Stimulated activated CD8-positive, alpha-beta memory T cell treated with anti-CD3 and anti-CD28 coated beads, Interleukin-4, amount 100 ng/mL, for 24 hours (primary cell): Measurements from ENCODE around the gene MMEL1.
"Not testable (repeated sequence)": the region's sequence is repeated elsewhere in the genome, so short reads cannot be mapped to it uniquely, and the experiment has no call there.

Source experiments
- DNase-seq: peaks from one replicate; pipeline ENCODE4 v3.0.0-alpha.2; 2020; ENCODE audit warnings: low read depth

Gene MMEL1

GRCh38 chr1:2557482-2558400 is 75.1 kb downstream of the MMEL1 start:
- DNase-seq, result no peak

GRCh38 chr1:2556678-2557481 is 75.9 kb downstream of the MMEL1 start:
- peak; percentile 40 for DNase-seq

GRCh38 chr1:2556277-2556677 is 76.5 kb downstream of the MMEL1 start, which contains the start of gene TNFRSF14:
Gene TNFRSF14 (plus strand): TSS chr1:2556371. CDS start chr1:2556665, 294 bp downstream.
- DNase-seq, result peak; percentile 56

GRCh38 chr1:2555634-2556276 is 77.1 kb downstream of the MMEL1 start:
- peak; percentile 69 for DNase-seq

- DNase-seq, result peak; percentile 38
These were observed 78.0 kb downstream of the MMEL1 start for GRCh38 chr1:2554621-2555387.

- no peak for DNase-seq
These were observed 78.8 kb downstream of the MMEL1 start for GRCh38 chr1:2553871-2554620.

- not testable (repeated sequence) for DNase-seq
These were observed 79.7 kb downstream of the MMEL1 start for GRCh38 chr1:2553076-2553475.

- no peak for DNase-seq
These were observed 80.6 kb downstream of the MMEL1 start for GRCh38 chr1:2552189-2552588.

GRCh38 chr1:2551544-2551943 is 81.3 kb downstream of the MMEL1 start:
- not testable (repeated sequence) for DNase-seq

- DNase-seq, result not testable (repeated sequence)
These were observed 82.4 kb downstream of the MMEL1 start for GRCh38 chr1:2550309-2550861.

- DNase-seq, result not testable (repeated sequence)
These were observed 83.3 kb downstream of the MMEL1 start for GRCh38 chr1:2549367-2550029.

GRCh38 chr1:2548068-2548589 is 84.7 kb downstream of the MMEL1 start:
- DNase-seq, result peak; percentile 78

- no peak for DNase-seq
These were observed 85.4 kb downstream of the MMEL1 start for GRCh38 chr1:2547210-2548067.

GRCh38 chr1:2546515-2547209 is 86.2 kb downstream of the MMEL1 start:
- DNase-seq, result peak; percentile 67

- DNase-seq, result peak; percentile 79
These were observed 86.9 kb downstream of the MMEL1 start for GRCh38 chr1:2545754-2546514.

GRCh38 chr1:2544875-2545640 is 87.8 kb downstream of the MMEL1 start:
- no peak for DNase-seq
